Type B pancreatic cell (in vitro differentiated cells): ENCODE data around the gene TSC1. TPM values are rescaled to one million over a fixed set of nuclear protein-coding genes. Genes with fewer than 3 reads are reported as not detected.

Experiments used
- DNase-seq: peaks from one replicate; pipeline ENCODE4 v3.0.0; 2021; ENCODE audit warnings: mixed read lengths; ENCODE audit not compliant: unreplicated experiment; ENCODE audit errors: extremely low spot score
- H3K27ac Mint-ChIP-seq: 2 replicates; pipeline ENCODE4 v1.8.0; 2021; ENCODE audit warnings: mild to moderate bottlenecking, mixed read lengths
- H3K27me3 Mint-ChIP-seq: 2 replicates; pipeline ENCODE4 v1.8.0; 2021; ENCODE audit warnings: mixed read lengths
- H3K36me3 Mint-ChIP-seq: 2 replicates; pipeline ENCODE4 v1.8.0; 2021; ENCODE audit warnings: mixed read lengths
- H3K4me1 Mint-ChIP-seq: one replicate; pipeline ENCODE4 v1.8.0; 2021; ENCODE audit warnings: mixed read lengths; ENCODE audit not compliant: unreplicated experiment
- H3K4me3 Mint-ChIP-seq: 2 replicates; pipeline ENCODE4 v1.8.0; 2021; ENCODE audit warnings: mild to moderate bottlenecking, mixed read lengths
- H3K9me3 Mint-ChIP-seq: 2 replicates; pipeline ENCODE4 v1.8.0; 2021; ENCODE audit warnings: mixed read lengths
- CTCF ChIP-seq: fragments of 200-600 bp; sonication (generic); conservative IDR thresholded peaks from 2 replicates; pipeline ENCODE4 v1.5.0; 2021; ENCODE audit warnings: antibody characterized with exemption, mild to moderate bottlenecking
- total RNA-seq: library from RNA; stranded (reverse); gene quantifications from 2 replicates; pipeline ENCODE4 v1.2.1, GENCODE V29; 2021; ENCODE audit warnings: low replicate concordance

TSC1 gene
- total RNA-seq, 1 donor from 2014 or later: 58.9 TPM

GRCh38 chr9:132985489-132985888 is 41.1 kb upstream of the TSC1 start:
- TF ChIP-seq CTCF: no peak
- DNase-seq: no peak
- Mint-ChIP-seq H3K4me3 (no peak overlapping the region), H3K4me1 (no peaks in the 10 kb centered on the region), H3K9me3 (no peaks in the 10 kb centered on the region), H3K27ac (no peak overlapping the region), H3K27me3 (peaks cover 45% of the 10 kb centered on the region), H3K36me3 (no peaks in the 10 kb centered on the region)

- H3K27ac Mint-ChIP-seq: no peak overlapping the region
- H3K4me3 Mint-ChIP-seq: no peak overlapping the region
- H3K27me3 Mint-ChIP-seq: peaks cover 44% of the 10 kb centered on the region
- no peaks in the 10 kb centered on the region for H3K9me3 Mint-ChIP-seq
- no peak for DNase-seq
- no peaks in the 10 kb centered on the region for H3K36me3 Mint-ChIP-seq
- TF ChIP-seq CTCF: no peak
- H3K4me1 Mint-ChIP-seq: no peaks in the 10 kb centered on the region
Measured at GRCh38 chr9:132985071-132985350, 40.6 kb upstream of the TSC1 start.

GRCh38 chr9:132984202-132985070 is 40.0 kb upstream of the TSC1 start:
- Mint-ChIP-seq H3K36me3 (no peaks in the 10 kb centered on the region), H3K9me3 (no peaks in the 10 kb centered on the region), H3K4me1 (no peaks in the 10 kb centered on the region), H3K27ac (no peak overlapping the region), H3K27me3 (peaks cover 49% of the 10 kb centered on the region), H3K4me3 (no peak overlapping the region)
- TF ChIP-seq CTCF: no peak
- DNase-seq: no peak

GRCh38 chr9:132983491-132984201 is 39.2 kb upstream of the TSC1 start:
- TF ChIP-seq CTCF: no peak
- Mint-ChIP-seq H3K27me3 (peaks cover 54% of the 10 kb centered on the region), H3K4me1 (no peaks in the 10 kb centered on the region), H3K36me3 (no peaks in the 10 kb centered on the region), H3K27ac (no peak overlapping the region), H3K9me3 (no peaks in the 10 kb centered on the region), H3K4me3 (no peak overlapping the region)
- no peak for DNase-seq

- H3K9me3 Mint-ChIP-seq: no peaks in the 10 kb centered on the region
- peaks cover 58% of the 10 kb centered on the region for H3K27me3 Mint-ChIP-seq
- no peak for TF ChIP-seq CTCF
- no peaks in the 10 kb centered on the region for H3K4me1 Mint-ChIP-seq
- no peak overlapping the region for H3K4me3 Mint-ChIP-seq
- DNase-seq: no peak
- no peak overlapping the region for H3K27ac Mint-ChIP-seq
- no peaks in the 10 kb centered on the region for H3K36me3 Mint-ChIP-seq
Measured at GRCh38 chr9:132982458-132982857, 38.0 kb upstream of the TSC1 start.
